GM12892 (cell line): Measurements from ENCODE around the gene ADCY4.

Experiments used
- POLR2A ChIP-seq: IDR thresholded peaks from 2 replicates; pipeline ENCODE4 v1.6.1; 2011; ENCODE audit warnings: low read depth, low read length, control low read depth
- POLR2AphosphoS5 ChIP-seq: IDR thresholded peaks from 2 replicates; pipeline ENCODE4 v1.6.1; 2011; ENCODE audit warnings: low read depth, low read length, control low read depth

- TF ChIP-seq POLR2AphosphoS5 (no peak), POLR2A (no peak)
Measured at GRCh38 chr14:24298892-24299254, 36.0 kb downstream of the ADCY4 start.
